Kidney (tissue), 14 donors: ENCODE measurements around the gene GPR37L1. TPM values are rescaled to one million over a fixed set of nuclear protein-coding genes. Genes with fewer than 3 reads are reported as not detected.
A peak's percentile ranks its signal among the peaks of the same experiment; 100 is the strongest.

Experiments
- DNase-seq, 5 donors: peaks; one replicate each; pipeline ENCODE4 v3.0.0-alpha.2; 2013 to 2020
- FAIRE-seq: peaks from 2 replicates; lab custom pipeline; 2012; peaks lifted over from hg19 to GRCh38; lab: Jason Lieb, UNC
- H3K27ac ChIP-seq, 2 donors: one replicate each; pipeline ENCODE4 v1.7.0; 2013; ENCODE audit warnings: low read depth in 2 of 2, low read length in 2 of 2, inconsistent platforms in 1 of 2
- H3K27me3 ChIP-seq: one replicate; pipeline ENCODE4 v1.7.1; 2013; ENCODE audit warnings: low read length, inconsistent platforms; ENCODE audit not compliant: control insufficient read depth, insufficient read depth
- H3K36me3 ChIP-seq, 3 donors: one replicate each; pipeline versions ENCODE4 v1.7.0 to v1.7.1; 2013; ENCODE audit warnings: low read length in 3 of 3, control low read depth in 1 of 3, inconsistent platforms in 1 of 3; ENCODE audit not compliant: insufficient read depth in 3 of 3, control insufficient read depth in 2 of 3
- H3K4me1 ChIP-seq, 3 donors: one replicate each; pipeline versions ENCODE4 v1.7.0 to v1.7.1; 2013; ENCODE audit warnings: low read length in 3 of 3, inconsistent platforms in 1 of 3, low read depth in 1 of 3; ENCODE audit not compliant: control insufficient read depth in 2 of 3, insufficient read depth in 2 of 3
- H3K4me3 ChIP-seq, 3 donors: one replicate each; pipeline versions ENCODE4 v1.7.0 to v1.8.1; 2013; ENCODE audit warnings: low read length in 3 of 3, control low read depth in 1 of 3, inconsistent platforms in 1 of 3
- H3K9ac ChIP-seq, 3 donors: one replicate each; pipeline versions ENCODE4 v1.7.0 to v1.7.1; 2013; ENCODE audit warnings: low read length in 3 of 3, control low read depth in 1 of 3, inconsistent platforms in 1 of 3
- H3K9me3 ChIP-seq, 3 donors: one replicate each; pipeline versions ENCODE4 v1.7.0 to v1.7.1; 2013; ENCODE audit warnings: low read length in 3 of 3, control low read depth in 1 of 3, inconsistent platforms in 1 of 3; ENCODE audit not compliant: control insufficient read depth in 2 of 3, insufficient read depth in 1 of 3
- intact Hi-C: fragments of 100-400 bp; cut with DNase I; formaldehyde crosslinking; loops from one replicate; pipeline ENCODE4 v1.11.1; 2022
- polyA plus RNA-seq: library from polyadenylated mRNA; stranded (reverse); fragments of 350-450 nt; fragmentation: Illumina TruSeq; extraction: RNeasy Lipid Tissue Mini Kit (QIAGEN cat#74804); gene quantifications from one replicate; pipeline ENCODE4 v1.2.3, GENCODE V29; 2014; ENCODE audit warnings: low read depth, low replicate concordance; ENCODE audit not compliant: insufficient read depth
- total RNA-seq: library from RNA; stranded (reverse); fragmentation: NEBNext Ultra II Directional; extraction: Animal tissue kit (Norgen Biotek cat#: 25700); gene quantifications from one replicate; pipeline ENCODE4 v1.2.1, GENCODE V29; 2021
- TF ChIP-seq, protein P1 (sequence below): IDR thresholded peaks from 3 replicates; pipeline ENCODE4 v1.5.1; 2012; ENCODE audit warnings: mild to moderate bottlenecking, moderate library complexity, borderline replicate concordance; ENCODE audit not compliant: insufficient read depth; ENCODE audit errors: extremely low read depth
- donor health status: control.
- donor health status: control.
- donor health status: control.
- donor health status: control.
- donor health status: control.
- donor health status: DM: yes; HTN: yes; CAD: no.
- donor health status: Normal renal cell carcinoma (clear cell type).

GPR37L1 gene
- total and polyA plus RNA-seq, 2 donors from 2014 or later: 0.13 TPM; not detected in 1

GRCh38 chr1:202086579-202087350, 36.0 kb upstream of the GPR37L1 start:
- FAIRE-seq (no peak), DNase-seq (peak in 1 of 5 donors; percentile 90)
- H3K4me1 ChIP-seq: peaks cover 0 to 12% (median 10%) of the 10 kb centered on the region in 3 donors
- H3K36me3 ChIP-seq: no peaks in the 10 kb centered on the region
- TF ChIP-seq, protein P1, sequence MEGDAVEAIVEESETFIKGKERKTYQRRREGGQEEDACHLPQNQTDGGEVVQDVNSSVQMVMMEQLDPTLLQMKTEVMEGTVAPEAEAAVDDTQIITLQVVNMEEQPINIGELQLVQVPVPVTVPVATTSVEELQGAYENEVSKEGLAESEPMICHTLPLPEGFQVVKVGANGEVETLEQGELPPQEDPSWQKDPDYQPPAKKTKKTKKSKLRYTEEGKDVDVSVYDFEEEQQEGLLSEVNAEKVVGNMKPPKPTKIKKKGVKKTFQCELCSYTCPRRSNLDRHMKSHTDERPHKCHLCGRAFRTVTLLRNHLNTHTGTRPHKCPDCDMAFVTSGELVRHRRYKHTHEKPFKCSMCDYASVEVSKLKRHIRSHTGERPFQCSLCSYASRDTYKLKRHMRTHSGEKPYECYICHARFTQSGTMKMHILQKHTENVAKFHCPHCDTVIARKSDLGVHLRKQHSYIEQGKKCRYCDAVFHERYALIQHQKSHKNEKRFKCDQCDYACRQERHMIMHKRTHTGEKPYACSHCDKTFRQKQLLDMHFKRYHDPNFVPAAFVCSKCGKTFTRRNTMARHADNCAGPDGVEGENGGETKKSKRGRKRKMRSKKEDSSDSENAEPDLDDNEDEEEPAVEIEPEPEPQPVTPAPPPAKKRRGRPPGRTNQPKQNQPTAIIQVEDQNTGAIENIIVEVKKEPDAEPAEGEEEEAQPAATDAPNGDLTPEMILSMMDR: no peak
- H3K27me3 ChIP-seq: no peaks in the 10 kb centered on the region
- H3K27ac ChIP-seq: peak overlapping the region in 1 of 2 donors; percentile 0
- intact Hi-C loops: no loop called here
- no peak overlapping the region for H3K4me3 ChIP-seq
- H3K9me3 ChIP-seq: no peaks in the 10 kb centered on the region
- no peak overlapping the region for H3K9ac ChIP-seq

DNA sequence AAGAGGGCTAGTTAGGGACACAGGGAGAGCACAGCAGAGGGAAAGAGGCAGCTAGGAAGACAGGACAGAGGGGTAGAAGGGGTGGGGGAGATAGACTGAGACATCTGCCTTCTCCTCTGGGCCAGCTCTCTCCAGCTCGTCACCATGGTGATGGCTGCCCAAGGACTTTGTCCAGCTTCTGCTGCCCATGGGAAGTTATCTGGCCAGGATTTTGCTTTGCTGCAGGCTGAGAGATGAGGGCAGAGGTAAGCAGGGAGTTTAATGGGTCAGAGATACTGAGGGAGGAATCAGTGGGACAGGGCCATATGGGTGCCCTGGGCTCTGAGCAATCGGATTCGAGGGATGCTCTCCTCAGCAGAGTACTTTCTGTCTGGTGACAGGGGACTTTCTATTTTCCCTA, 34.5 kb upstream of the GPR37L1 start:
- Histone ChIP-seq H3K4me3 (no peak overlapping the region), H3K9me3 (no peaks in the 10 kb centered on the region), H3K9ac (no peak overlapping the region), H3K4me1 (peaks cover 0 to 12% (median 10%) of the 10 kb centered on the region in 3 donors), H3K36me3 (no peaks in the 10 kb centered on the region), H3K27ac (no peak overlapping the region), H3K27me3 (no peaks in the 10 kb centered on the region)
- FAIRE-seq: no peak
- DNase-seq: peak in 1 of 5 donors; percentile 69
- TF ChIP-seq, protein P1: no peak
- intact Hi-C loops: no loop called here

- DNase-seq: no peak
- no peaks in the 10 kb centered on the region for H3K27me3 ChIP-seq
- H3K4me3 ChIP-seq: no peak overlapping the region
- intact Hi-C loops: no loop called here
- H3K9ac ChIP-seq: no peak overlapping the region
- H3K4me1 ChIP-seq: peaks cover 0 to 8% (median 0%) of the 10 kb centered on the region in 3 donors
- no peaks in the 10 kb centered on the region for H3K9me3 ChIP-seq
- no peaks in the 10 kb centered on the region for H3K36me3 ChIP-seq
- no peak for FAIRE-seq
- TF ChIP-seq, protein P1: no peak
- no peak overlapping the region for H3K27ac ChIP-seq
Observed at GRCh38 chr1:202090994-202091393, 31.7 kb upstream of the GPR37L1 start.
